H1 (cell line): ENCODE results near the gene UNK. TPM values are rescaled to one million over a fixed set of nuclear protein-coding genes. Genes with fewer than 3 reads are reported as not detected.

Experiments
- CBX5 ChIP-seq: fragments of 300-800, 300-1000 bp; sonication (generic); IDR thresholded peaks from 2 replicates; pipeline ENCODE4 v1.7.1; 2016; ENCODE audit warnings: antibody characterized with exemption, low read length, low read depth
- CREB1 ChIP-seq: IDR thresholded peaks from 2 replicates; pipeline ENCODE4 v1.6.1; 2012; ENCODE audit warnings: inconsistent platforms
- EZH2 ChIP-seq: fragments of 200-600 bp; sonication (generic); IDR thresholded peaks from 2 replicates; pipeline ENCODE4 v1.7.1; 2012; ENCODE audit warnings: low read depth, mild to moderate bottlenecking, moderate library complexity, low read length, inconsistent platforms; ENCODE audit not compliant: severe bottlenecking
- PHF8 ChIP-seq: fragments of 200-600 bp; sonication (generic); conservative IDR thresholded peaks from 2 replicates; pipeline ENCODE4 v1.7.1; 2012; ENCODE audit warnings: low read depth, mild to moderate bottlenecking, inconsistent platforms, low read length, moderate library complexity
- POLR2A ChIP-seq, 2 experiments: IDR thresholded peaks; 1 replicate in 1 of 2; 2 replicates in 1 of 2; pipeline ENCODE4 v1.6.1; 2011; ENCODE audit warnings: low read depth in 2 of 2, low read length in 2 of 2, mild to moderate bottlenecking in 2 of 2; ENCODE audit errors: control extremely low read depth in 1 of 2
- TAF7 ChIP-seq: optimal IDR thresholded peaks from 2 replicates; pipeline ENCODE3; 2011; ENCODE audit warnings: low read depth, mild to moderate bottlenecking, inconsistent platforms, low read length, moderate library complexity, borderline replicate concordance
- TBP ChIP-seq: IDR thresholded peaks from 2 replicates; pipeline ENCODE4 v1.6.1; 2011; ENCODE audit warnings: low read depth, low read length, improper control_type of control experiment
- YY1 ChIP-seq: IDR thresholded peaks from 2 replicates; pipeline ENCODE4 v1.6.1; 2011; ENCODE audit warnings: low read depth, mild to moderate bottlenecking, low read length
- polyA plus RNA-seq, 7 experiments: library from polyadenylated mRNA; depleted of rRNA in 3 of 7; stranded (reverse) in 5 of 7; unstranded in 2 of 7; fragments of >200 nt in 5 of 7; fragments of 200-250 nt in 2 of 7; gene quantifications; 1 replicate in 5 of 7; 2 replicates in 1 of 7; 4 replicates in 1 of 7; pipeline versions ENCODE4 v1.2.1 to v1.2.3, GENCODE V29; 2011 to 2013; ENCODE audit warnings: missing spikeins in 2 of 7, mixed read lengths in 2 of 7
- total RNA-seq: library from RNA; stranded (reverse); fragmentation: NEBNext Ultra II Directional; extraction: Animal tissue kit (Norgen Biotek cat#: 25700); gene quantifications from 2 replicates; pipeline ENCODE4 v1.2.1, GENCODE V29; 2021
- TF ChIP-seq, protein P1 (sequence below): fragments of 300-600 bp; sonication (generic); IDR thresholded peaks from 2 replicates; pipeline ENCODE4 v1.7.1; 2012; ENCODE audit warnings: low read length, moderate library complexity, mild to moderate bottlenecking, inconsistent platforms; ENCODE audit not compliant: insufficient replicate concordance
- TF ChIP-seq, protein P2 (sequence below): IDR thresholded peaks from 2 replicates; pipeline ENCODE4 v1.6.1; 2011; ENCODE audit warnings: low read length, improper control_type of control experiment

The UNK gene
- total and polyA plus RNA-seq, 2 of the 8 experiments (the other 6 are each of a cell fraction or from before 2014, with no cell fraction given), result 24.2 to 33.3 TPM

DNA sequence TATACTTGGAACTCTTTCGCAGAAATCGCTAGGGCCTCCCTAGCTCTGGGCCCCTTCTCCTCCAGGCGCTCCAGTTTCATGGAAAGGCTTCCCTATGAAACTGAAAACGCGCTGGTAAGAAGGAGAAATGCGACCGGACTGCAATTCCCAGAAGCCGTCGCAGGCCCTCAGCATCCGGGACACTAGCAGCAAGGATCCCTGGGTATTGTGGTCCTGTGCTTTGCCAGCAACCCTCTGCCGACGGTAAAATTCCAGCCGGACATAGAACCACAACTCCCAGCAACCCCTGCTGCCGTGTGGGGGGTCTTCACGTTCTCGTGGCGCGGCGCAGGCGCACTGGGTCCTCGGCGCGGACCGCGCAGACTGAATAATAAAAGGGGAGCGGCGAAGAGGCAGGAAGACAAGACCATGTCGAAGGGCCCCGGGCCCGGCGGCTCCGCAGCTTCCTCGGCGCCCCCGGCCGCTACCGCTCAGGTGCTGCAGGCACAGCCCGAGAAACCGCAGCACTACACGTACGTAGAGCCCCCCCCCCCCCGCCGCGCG lies at the start of gene UNK (continued):
- TF ChIP-seq, protein P1, sequence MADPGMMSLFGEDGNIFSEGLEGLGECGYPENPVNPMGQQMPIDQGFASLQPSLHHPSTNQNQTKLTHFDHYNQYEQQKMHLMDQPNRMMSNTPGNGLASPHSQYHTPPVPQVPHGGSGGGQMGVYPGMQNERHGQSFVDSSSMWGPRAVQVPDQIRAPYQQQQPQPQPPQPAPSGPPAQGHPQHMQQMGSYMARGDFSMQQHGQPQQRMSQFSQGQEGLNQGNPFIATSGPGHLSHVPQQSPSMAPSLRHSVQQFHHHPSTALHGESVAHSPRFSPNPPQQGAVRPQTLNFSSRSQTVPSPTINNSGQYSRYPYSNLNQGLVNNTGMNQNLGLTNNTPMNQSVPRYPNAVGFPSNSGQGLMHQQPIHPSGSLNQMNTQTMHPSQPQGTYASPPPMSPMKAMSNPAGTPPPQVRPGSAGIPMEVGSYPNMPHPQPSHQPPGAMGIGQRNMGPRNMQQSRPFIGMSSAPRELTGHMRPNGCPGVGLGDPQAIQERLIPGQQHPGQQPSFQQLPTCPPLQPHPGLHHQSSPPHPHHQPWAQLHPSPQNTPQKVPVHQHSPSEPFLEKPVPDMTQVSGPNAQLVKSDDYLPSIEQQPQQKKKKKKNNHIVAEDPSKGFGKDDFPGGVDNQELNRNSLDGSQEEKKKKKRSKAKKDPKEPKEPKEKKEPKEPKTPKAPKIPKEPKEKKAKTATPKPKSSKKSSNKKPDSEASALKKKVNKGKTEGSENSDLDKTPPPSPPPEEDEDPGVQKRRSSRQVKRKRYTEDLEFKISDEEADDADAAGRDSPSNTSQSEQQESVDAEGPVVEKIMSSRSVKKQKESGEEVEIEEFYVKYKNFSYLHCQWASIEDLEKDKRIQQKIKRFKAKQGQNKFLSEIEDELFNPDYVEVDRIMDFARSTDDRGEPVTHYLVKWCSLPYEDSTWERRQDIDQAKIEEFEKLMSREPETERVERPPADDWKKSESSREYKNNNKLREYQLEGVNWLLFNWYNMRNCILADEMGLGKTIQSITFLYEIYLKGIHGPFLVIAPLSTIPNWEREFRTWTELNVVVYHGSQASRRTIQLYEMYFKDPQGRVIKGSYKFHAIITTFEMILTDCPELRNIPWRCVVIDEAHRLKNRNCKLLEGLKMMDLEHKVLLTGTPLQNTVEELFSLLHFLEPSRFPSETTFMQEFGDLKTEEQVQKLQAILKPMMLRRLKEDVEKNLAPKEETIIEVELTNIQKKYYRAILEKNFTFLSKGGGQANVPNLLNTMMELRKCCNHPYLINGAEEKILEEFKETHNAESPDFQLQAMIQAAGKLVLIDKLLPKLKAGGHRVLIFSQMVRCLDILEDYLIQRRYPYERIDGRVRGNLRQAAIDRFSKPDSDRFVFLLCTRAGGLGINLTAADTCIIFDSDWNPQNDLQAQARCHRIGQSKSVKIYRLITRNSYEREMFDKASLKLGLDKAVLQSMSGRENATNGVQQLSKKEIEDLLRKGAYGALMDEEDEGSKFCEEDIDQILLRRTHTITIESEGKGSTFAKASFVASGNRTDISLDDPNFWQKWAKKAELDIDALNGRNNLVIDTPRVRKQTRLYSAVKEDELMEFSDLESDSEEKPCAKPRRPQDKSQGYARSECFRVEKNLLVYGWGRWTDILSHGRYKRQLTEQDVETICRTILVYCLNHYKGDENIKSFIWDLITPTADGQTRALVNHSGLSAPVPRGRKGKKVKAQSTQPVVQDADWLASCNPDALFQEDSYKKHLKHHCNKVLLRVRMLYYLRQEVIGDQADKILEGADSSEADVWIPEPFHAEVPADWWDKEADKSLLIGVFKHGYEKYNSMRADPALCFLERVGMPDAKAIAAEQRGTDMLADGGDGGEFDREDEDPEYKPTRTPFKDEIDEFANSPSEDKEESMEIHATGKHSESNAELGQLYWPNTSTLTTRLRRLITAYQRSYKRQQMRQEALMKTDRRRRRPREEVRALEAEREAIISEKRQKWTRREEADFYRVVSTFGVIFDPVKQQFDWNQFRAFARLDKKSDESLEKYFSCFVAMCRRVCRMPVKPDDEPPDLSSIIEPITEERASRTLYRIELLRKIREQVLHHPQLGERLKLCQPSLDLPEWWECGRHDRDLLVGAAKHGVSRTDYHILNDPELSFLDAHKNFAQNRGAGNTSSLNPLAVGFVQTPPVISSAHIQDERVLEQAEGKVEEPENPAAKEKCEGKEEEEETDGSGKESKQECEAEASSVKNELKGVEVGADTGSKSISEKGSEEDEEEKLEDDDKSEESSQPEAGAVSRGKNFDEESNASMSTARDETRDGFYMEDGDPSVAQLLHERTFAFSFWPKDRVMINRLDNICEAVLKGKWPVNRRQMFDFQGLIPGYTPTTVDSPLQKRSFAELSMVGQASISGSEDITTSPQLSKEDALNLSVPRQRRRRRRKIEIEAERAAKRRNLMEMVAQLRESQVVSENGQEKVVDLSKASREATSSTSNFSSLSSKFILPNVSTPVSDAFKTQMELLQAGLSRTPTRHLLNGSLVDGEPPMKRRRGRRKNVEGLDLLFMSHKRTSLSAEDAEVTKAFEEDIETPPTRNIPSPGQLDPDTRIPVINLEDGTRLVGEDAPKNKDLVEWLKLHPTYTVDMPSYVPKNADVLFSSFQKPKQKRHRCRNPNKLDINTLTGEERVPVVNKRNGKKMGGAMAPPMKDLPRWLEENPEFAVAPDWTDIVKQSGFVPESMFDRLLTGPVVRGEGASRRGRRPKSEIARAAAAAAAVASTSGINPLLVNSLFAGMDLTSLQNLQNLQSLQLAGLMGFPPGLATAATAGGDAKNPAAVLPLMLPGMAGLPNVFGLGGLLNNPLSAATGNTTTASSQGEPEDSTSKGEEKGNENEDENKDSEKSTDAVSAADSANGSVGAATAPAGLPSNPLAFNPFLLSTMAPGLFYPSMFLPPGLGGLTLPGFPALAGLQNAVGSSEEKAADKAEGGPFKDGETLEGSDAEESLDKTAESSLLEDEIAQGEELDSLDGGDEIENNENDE, result no peak
- TF ChIP-seq TAF7, result no peak
- TF ChIP-seq PHF8, result peak; percentile 94; the same call in 1 of the 2 replicates
- peak; percentile 92; the same call in 1 of the 2 replicates for TF ChIP-seq CREB1
- no peak; the same call in 1 of the 2 replicates for TF ChIP-seq TBP
- TF ChIP-seq EZH2, result no peak
- peak in 1 of 2 experiments; percentile 89; a peak in 2 of 3 replicates for TF ChIP-seq POLR2A (IDR thresholded peaks at IDR 0.05; ENCODE audit: control extremely low read depth in 1 of 2, low read depth in 2 of 2, low read length in 2 of 2)
- TF ChIP-seq CBX5, result no peak
- TF ChIP-seq YY1, result 0 out of 2 replicates have a peak, but pooled peaks have one; percentile 30
- TF ChIP-seq, protein P2, sequence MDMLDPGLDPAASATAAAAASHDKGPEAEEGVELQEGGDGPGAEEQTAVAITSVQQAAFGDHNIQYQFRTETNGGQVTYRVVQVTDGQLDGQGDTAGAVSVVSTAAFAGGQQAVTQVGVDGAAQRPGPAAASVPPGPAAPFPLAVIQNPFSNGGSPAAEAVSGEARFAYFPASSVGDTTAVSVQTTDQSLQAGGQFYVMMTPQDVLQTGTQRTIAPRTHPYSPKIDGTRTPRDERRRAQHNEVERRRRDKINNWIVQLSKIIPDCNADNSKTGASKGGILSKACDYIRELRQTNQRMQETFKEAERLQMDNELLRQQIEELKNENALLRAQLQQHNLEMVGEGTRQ, result no peak
